HepG2 (cell line): Measurements from ENCODE around the gene NRG3. TPM values are rescaled to one million over a fixed set of nuclear protein-coding genes. Genes with fewer than 3 reads are reported as not detected.
A peak's percentile ranks its signal among the peaks of the same experiment; 100 is the strongest.

Experiments used
- ATAC-seq: fragments of 200-7000 bp; cut with Tn5 transposase; 3 replicates; pipeline ENCODE4 v1.9.1; 2020; ENCODE audit warnings: mild to moderate bottlenecking, moderate library complexity
- BruUV-seq: library from RNA; stranded (reverse); fragments of 400-500 nt; replicated peaks from 2 replicates; lab custom pipeline; 2021; lab: Mats Ljungman, UMichigan
- CTCF ChIA-PET: fragments of 300-600 bp; formaldehyde crosslinking; extraction: SDS; loops from one replicate; lab custom pipeline; 2021; ENCODE audit warnings: low total read pairs, inconsistent platforms, low intra/inter-chr PET ratio; lab: Yijun Ruan, JAX
- POLR2A ChIA-PET: fragments of 350-600 bp; sonication (Branson Sonifier 250); formaldehyde crosslinking; loops from one replicate; lab custom pipeline; 2020; ENCODE audit warnings: antibody characterized with exemption, inconsistent platforms; lab: Yijun Ruan, JAX
- DNase-seq: peaks from one replicate; pipeline ENCODE4 v3.0.0-alpha.2; 2015; ENCODE audit warnings: low spot score
- FAIRE-seq: peaks from 3 replicates; lab custom pipeline; 2011; peaks lifted over from hg19 to GRCh38; lab: Jason Lieb, UNC
- H2AFZ ChIP-seq: one replicate; pipeline ENCODE4 v1.6.1; 2011; ENCODE audit warnings: low read length, inconsistent platforms
- H3K27ac ChIP-seq: fragments of 300-600 bp; 3 replicates; pipeline ENCODE4 v1.8.0; 2011; ENCODE audit warnings: mixed run types, mild to moderate bottlenecking, mixed read lengths, low read length, inconsistent platforms; ENCODE audit not compliant: insufficient read depth; ENCODE audit errors: extremely low read length
- H3K27me3 ChIP-seq, 2 experiments: fragments of 200-600 bp in 1 of 2; 2 replicates in 1 of 2; 3 replicates in 1 of 2; pipeline versions ENCODE4 v1.6.0 to v1.8.0; 2011; ENCODE audit warnings: low read length in 2 of 2, mild to moderate bottlenecking in 2 of 2, moderate library complexity in 2 of 2, inconsistent platforms in 1 of 2; ENCODE audit not compliant: insufficient read depth in 2 of 2, control insufficient read depth in 1 of 2
- H3K36me3 ChIP-seq, 2 experiments: fragments of 200-600 bp in 1 of 2; replicated peaks in 1 of 2; 2 replicates in 1 of 2; 3 replicates in 1 of 2; pipeline versions ENCODE4 v1.5.1 to v1.8.0; 2011; ENCODE audit warnings: low read length in 2 of 2, inconsistent platforms in 1 of 2; ENCODE audit not compliant: insufficient read depth in 2 of 2, control insufficient read depth in 1 of 2
- H3K4me1 ChIP-seq: 2 replicates; pipeline ENCODE4 v1.5.1; 2012; ENCODE audit warnings: low read length, inconsistent platforms; ENCODE audit not compliant: insufficient read depth
- H3K4me2 ChIP-seq: 2 replicates; pipeline ENCODE4 v1.6.0; 2011; ENCODE audit warnings: low read depth, low read length, inconsistent platforms
- H3K4me3 ChIP-seq, 3 experiments: fragments of 200-600 bp in 1 of 3; sonication (generic), shearing (Covaris generic) in 1 of 3; replicated peaks in 1 of 3; 2 replicates each; pipeline ENCODE4 v1.5.1; 2011 to 2016; ENCODE audit warnings: low read length in 3 of 3, inconsistent platforms in 2 of 3, low read depth in 2 of 3, mild to moderate bottlenecking in 2 of 3, control low read depth in 1 of 3, mixed read lengths in 1 of 3; ENCODE audit not compliant: insufficient read depth in 1 of 3
- H3K79me2 ChIP-seq: one replicate; pipeline ENCODE4 v1.6.1; 2011; ENCODE audit warnings: low read length, inconsistent platforms; ENCODE audit not compliant: insufficient read depth
- H3K9ac ChIP-seq: 2 replicates; pipeline ENCODE4 v1.6.0; 2011; ENCODE audit warnings: mild to moderate bottlenecking, low read depth, low read length, inconsistent platforms; ENCODE audit not compliant: insufficient read depth
- H3K9me3 ChIP-seq: 2 replicates; pipeline ENCODE4 v1.5.1; 2012; ENCODE audit warnings: mild to moderate bottlenecking, low read length
- H4K20me1 ChIP-seq: 2 replicates; pipeline ENCODE4 v1.6.0; 2011; ENCODE audit warnings: inconsistent platforms, mild to moderate bottlenecking, low read length, moderate library complexity; ENCODE audit not compliant: insufficient read depth
- ARHGAP35 ChIP-seq: sonication (generic); formaldehyde crosslinking; IDR thresholded peaks from 2 replicates; pipeline ENCODE4 v1.9.0; 2022; ENCODE audit warnings: mild to moderate bottlenecking, inconsistent platforms, moderate library complexity, missing genetic modification reagents, borderline replicate concordance
- MEIS2 ChIP-seq: sonication (generic); formaldehyde crosslinking; IDR thresholded peaks from 2 replicates; pipeline ENCODE4 v1.9.0; 2021; ENCODE audit warnings: mild to moderate bottlenecking, missing genetic modification reagents
- SIN3B ChIP-seq: fragments of 150-350 bp; IDR thresholded peaks from 2 replicates; pipeline ENCODE4 v1.6.1; 2014; ENCODE audit warnings: low read length
- TGIF2 ChIP-seq: IDR thresholded peaks from 2 replicates; pipeline ENCODE4 v1.6.1; 2016; ENCODE audit warnings: control low read depth, missing compliant biosample characterization
- ZNF317 ChIP-seq: sonication (generic); formaldehyde crosslinking; IDR thresholded peaks from 2 replicates; pipeline ENCODE4 v1.5.0; 2020; ENCODE audit warnings: mild to moderate bottlenecking, missing genetic modification reagents
- WGBS: methylation state at CpG from one replicate; pipeline ENCODE4 v1.1.6; 2017; ENCODE audit warnings: low lambda C conversion rate; 5-methylcytosine and 5-hydroxymethylcytosine counted together
- in situ Hi-C: cut with HindIII; loops from 2 replicates; pipeline ENCODE4 v1.10.0; 2017; ENCODE audit warnings: low pct_unique_long_range_greater_than_20kb; ENCODE audit not compliant: extremely low pct_ligation_motif_present
- intact Hi-C: fragments of 100-400 bp; cut with micrococcal nuclease; formaldehyde crosslinking; loops from one replicate; pipeline ENCODE4 v1.10.0; 2022; ENCODE audit not compliant: unreplicated experiment
- polyA plus RNA-seq, 8 experiments: library from polyadenylated mRNA; depleted of rRNA in 3 of 8; stranded (reverse) in 7 of 8; unstranded in 1 of 8; fragments of >200 nt; fragmentation: Illumina TruSeq in 4 of 8; extraction: Trizol in 4 of 8; gene quantifications; 2 replicates each; pipeline versions ENCODE4 v1.2.1 to v1.2.3, GENCODE V29; 2011 to 2016; ENCODE audit warnings: low read depth in 4 of 8, missing spikeins in 1 of 8, mixed read lengths in 1 of 8; ENCODE audit not compliant: insufficient read depth in 1 of 8
- total RNA-seq, 5 experiments: library from RNA; depleted of rRNA; stranded (reverse); fragments of >200 nt; fragmentation: Illumina TruSeq; extraction: Trizol; gene quantifications; 2 replicates each; pipeline ENCODE4 v1.2.3, GENCODE V29; 2016; ENCODE audit warnings: low read depth in 1 of 5

NRG3 gene
- total and polyA plus RNA-seq, 2 of the 13 experiments (the other 11 are each of a cell fraction or from before 2014, with no cell fraction given), result not detected

GRCh38 chr10:82429302-82429701, 554.3 kb downstream of the NRG3 start:
- in situ Hi-C loops (no loop called here), intact Hi-C loops (no loop called here)
- H2AFZ ChIP-seq, result no peak overlapping the region
- H3K9me3 ChIP-seq, result peaks cover 89% of the 10 kb centered on the region
- DNase-seq, result no peak
- H3K4me3 ChIP-seq, result no peak overlapping the region
- no peak overlapping the region for H3K4me2 ChIP-seq
- H4K20me1 ChIP-seq, result no peaks in the 10 kb centered on the region
- H3K79me2 ChIP-seq, result no peaks in the 10 kb centered on the region
- no peaks in the 10 kb centered on the region for H3K4me1 ChIP-seq
- no peak for TF ChIP-seq ARHGAP35 (CRISPR knock-in tag)
- TF ChIP-seq TGIF2 (CRISPR knock-in tag), result no peak
- no peak for TF ChIP-seq MEIS2 (CRISPR knock-in tag)
- peak; percentile 97 for TF ChIP-seq ZNF317 (CRISPR knock-in tag)
- ChIA-PET CTCF (no interaction called here), POLR2A (no interaction called here)
- no peaks in the 10 kb centered on the region for H3K27me3 ChIP-seq
- no peak for FAIRE-seq
- no peaks in the 10 kb centered on the region for H3K36me3 ChIP-seq
- BruUV-seq, result no TSS peak
- no peak overlapping the region for H3K9ac ChIP-seq
- H3K27ac ChIP-seq, result no peak overlapping the region
- ATAC-seq, result no peak

DNA sequence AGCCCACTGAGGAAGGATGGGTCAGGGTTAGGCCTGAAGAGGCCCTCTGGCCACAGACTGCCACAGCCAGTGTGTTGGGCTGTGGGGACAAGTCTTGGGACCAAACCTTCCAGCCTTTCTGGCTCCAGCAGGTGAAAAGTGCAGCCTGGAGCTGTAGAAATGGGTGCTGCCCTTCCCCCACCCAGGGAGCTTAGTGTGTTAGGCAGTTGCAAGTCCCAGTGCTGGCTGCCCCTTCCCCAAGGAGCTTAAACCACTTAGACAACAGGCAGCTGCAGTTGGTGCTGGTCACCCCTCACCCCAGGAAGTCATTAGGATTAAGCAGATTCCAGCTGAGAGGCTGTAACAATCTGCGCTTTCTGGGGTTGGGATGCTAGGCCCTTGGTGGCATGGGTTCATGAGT, 563.3 kb downstream of the NRG3 start:
- TF ChIP-seq SIN3B, result no peak
- BruUV-seq, result no TSS peak
- Histone ChIP-seq H3K4me1 (no peaks in the 10 kb centered on the region), H3K9me3 (peaks cover 94% of the 10 kb centered on the region), H3K27ac (no peak overlapping the region), H3K4me2 (no peak overlapping the region), H3K27me3 (no peaks in the 10 kb centered on the region), H4K20me1 (no peaks in the 10 kb centered on the region), H2AFZ (no peak overlapping the region), H3K9ac (no peak overlapping the region), H3K4me3 (no peak overlapping the region), H3K36me3 (no peaks in the 10 kb centered on the region), H3K79me2 (no peaks in the 10 kb centered on the region)
- POLR2A ChIA-PET, result no interaction called here
- FAIRE-seq (no peak), DNase-seq (no peak), ATAC-seq (no peak)
- no CpG with 5 or more reads among the region's 1 CpG for WGBS
- in situ Hi-C loops (no loop called here), intact Hi-C loops (no loop called here)
- CTCF ChIA-PET, result no interaction called here
